Panc1 (cell line): Measurements from ENCODE around the gene MAGEA8. TPM values are rescaled to one million over a fixed set of nuclear protein-coding genes. Genes with fewer than 3 reads are reported as not detected.

Experiments used
- ATAC-seq: fragments of 200-7000 bp; cut with Tn5 transposase; 2 replicates; pipeline ENCODE4 v1.9.1; 2020; ENCODE audit warnings: mild to moderate bottlenecking, moderate library complexity
- BruUV-seq: library from RNA; stranded (reverse); fragments of 400-500 nt; replicated peaks from 2 replicates; lab custom pipeline; 2021; lab: Mats Ljungman, UMichigan
- CTCF ChIA-PET: fragments of 300-600 bp; sonication (Branson Sonifier 250); formaldehyde crosslinking; loops from one replicate; lab custom pipeline; 2022; ENCODE audit warnings: antibody characterized with exemption; lab: Charles Lee
- POLR2A ChIA-PET: fragments of 300-600 bp; sonication (Branson Sonifier 250); formaldehyde crosslinking; loops from one replicate; lab custom pipeline; 2022; ENCODE audit warnings: antibody characterized with exemption; lab: Charles Lee
- DNase-seq: peaks from one replicate; pipeline ENCODE4 v3.0.0-alpha.2; 2010; ENCODE audit warnings: low read depth, low spot score
- H3K27ac ChIP-seq: 2 replicates; pipeline ENCODE4 v1.5.1; 2011; ENCODE audit warnings: mild to moderate bottlenecking, low read length, inconsistent platforms
- H3K27me3 ChIP-seq: fragments of 200-500 bp; sonication (Bioruptor generic); 2 replicates; pipeline ENCODE4 v1.6.0; 2014; ENCODE audit warnings: low read length, inconsistent platforms; ENCODE audit not compliant: control insufficient read depth, insufficient read depth
- H3K36me3 ChIP-seq: fragments of 200-500 bp; sonication (Bioruptor generic); 2 replicates; pipeline ENCODE4 v1.5.1; 2014; ENCODE audit warnings: inconsistent platforms, mild to moderate bottlenecking, low read length, moderate library complexity; ENCODE audit not compliant: control insufficient read depth, insufficient read depth
- H3K4me1 ChIP-seq: 2 replicates; pipeline ENCODE4 v1.5.1; 2011; ENCODE audit warnings: inconsistent platforms, mild to moderate bottlenecking, low read length, moderate library complexity; ENCODE audit not compliant: control insufficient read depth, insufficient read depth
- H3K4me3 ChIP-seq, 2 experiments: 2 replicates each; pipeline ENCODE4 v1.5.1; 2011 to 2012; ENCODE audit warnings: low read depth in 2 of 2, low read length in 2 of 2, mild to moderate bottlenecking in 2 of 2, inconsistent platforms in 1 of 2, moderate library complexity in 1 of 2
- H3K9me3 ChIP-seq: fragments of 200-500 bp; sonication (Bioruptor generic); 2 replicates; pipeline ENCODE4 v1.5.1; 2014; ENCODE audit warnings: low read depth, mild to moderate bottlenecking, inconsistent platforms, low read length, moderate library complexity; ENCODE audit not compliant: control insufficient read depth, insufficient read depth
- CTCF ChIP-seq: fragments of 450-650 bp; IDR thresholded peaks from 2 replicates; pipeline ENCODE4 v1.5.1; 2017; ENCODE audit warnings: mild to moderate bottlenecking
- POLR2AphosphoS5 ChIP-seq: IDR thresholded peaks from 2 replicates; pipeline ENCODE4 v1.6.1; 2012; ENCODE audit warnings: mild to moderate bottlenecking, low read depth, low read length, moderate library complexity
- REST ChIP-seq, 2 experiments: IDR thresholded peaks; 2 replicates each; pipeline ENCODE4 v1.6.1; 2011 to 2012; ENCODE audit warnings: low read depth in 2 of 2, control low read depth in 1 of 2, low read length in 1 of 2, mild to moderate bottlenecking in 1 of 2, moderate library complexity in 1 of 2; ENCODE audit not compliant: insufficient read depth in 1 of 2
- SIN3A ChIP-seq: IDR thresholded peaks from 2 replicates; pipeline ENCODE4 v1.6.1; 2012; ENCODE audit warnings: low read depth, mild to moderate bottlenecking, low read length, moderate library complexity, borderline replicate concordance; ENCODE audit not compliant: insufficient read depth
- TCF7L2 ChIP-seq: IDR thresholded peaks from 2 replicates; pipeline ENCODE4 v1.6.1; 2011; ENCODE audit warnings: mild to moderate bottlenecking, low read depth, low read length, inconsistent platforms
- in situ Hi-C: cut with HindIII; loops from 2 replicates; pipeline ENCODE4 v1.10.0; 2016; ENCODE audit warnings: low sequenced_read_pairs, low pct_unique_long_range_greater_than_20kb
- intact Hi-C: fragments of 100-400 bp; cut with micrococcal nuclease; formaldehyde crosslinking; loops from one replicate; pipeline ENCODE4 v1.10.0; 2022; ENCODE audit not compliant: unreplicated experiment
- total RNA-seq: library from RNA; stranded (reverse); gene quantifications from one replicate; pipeline ENCODE4 v1.2.1, GENCODE V29; 2021; ENCODE audit not compliant: unreplicated experiment

MAGEA8 gene
- total RNA-seq, 1 experiment from 2014 or later = not detected

GRCh38 chrX:149841929-149842328, 39.1 kb upstream of the MAGEA8 start:
- no peak overlapping the region for H3K27ac ChIP-seq
- BruUV-seq = no TSS peak
- in situ Hi-C loops = no loop called here
- TF ChIP-seq SIN3A = no peak
- no peak for TF ChIP-seq REST (IDR thresholded peaks at IDR 0.05; ENCODE audit: insufficient read depth in 1 of 2, low read depth in 2 of 2, low read length in 1 of 2)
- no peak for TF ChIP-seq CTCF
- no peak for TF ChIP-seq TCF7L2
- TF ChIP-seq POLR2AphosphoS5 = no peak
- no peak overlapping the region for H3K4me3 ChIP-seq
- ATAC-seq = no peak
- H3K4me1 ChIP-seq = no peaks in the 10 kb centered on the region
- no peaks in the 10 kb centered on the region for H3K36me3 ChIP-seq
- ChIA-PET POLR2A (no interaction called here), CTCF (no interaction called here)
- intact Hi-C loops = no loop called here
- no peak for DNase-seq
- 0 out of 2 replicates have a peak, but pooled peaks cover 2% of the 10 kb centered on the region for H3K27me3 ChIP-seq
- no peaks in the 10 kb centered on the region for H3K9me3 ChIP-seq

- no peak for TF ChIP-seq REST (IDR thresholded peaks at IDR 0.05; ENCODE audit: insufficient read depth in 1 of 2, low read depth in 2 of 2, low read length in 1 of 2)
- no peak for TF ChIP-seq SIN3A
- H3K27me3 ChIP-seq = no peaks in the 10 kb centered on the region
- ATAC-seq = no peak
- POLR2A ChIA-PET = no interaction called here
- H3K4me3 ChIP-seq = no peak overlapping the region
- no peak overlapping the region for H3K27ac ChIP-seq
- no TSS peak for BruUV-seq
- in situ Hi-C loops = no loop called here
- no peaks in the 10 kb centered on the region for H3K9me3 ChIP-seq
- intact Hi-C loops = no loop called here
- DNase-seq = no peak
- CTCF ChIA-PET = no interaction called here
- no peaks in the 10 kb centered on the region for H3K4me1 ChIP-seq
- H3K36me3 ChIP-seq = no peaks in the 10 kb centered on the region
Measured at GRCh38 chrX:149845385-149845784, 35.6 kb upstream of the MAGEA8 start.
